HG02852 (cell line): Measurements from ENCODE around the gene NIM1K.
A peak's percentile ranks its signal among the peaks of the same experiment; 100 is the strongest.
"Not testable (repeated sequence)": the region's sequence is repeated elsewhere in the genome, so short reads cannot be mapped to it uniquely, and the experiment has no call there.

ENCODE experiments used
- ATAC-seq: cut with Tn5 transposase; IDR thresholded peaks from one replicate; pipeline ENCODE4 v1.9.1; 2021; ENCODE audit warnings: mild to moderate bottlenecking, moderate library complexity; ENCODE audit not compliant: unreplicated experiment

NIM1K gene

DNA sequence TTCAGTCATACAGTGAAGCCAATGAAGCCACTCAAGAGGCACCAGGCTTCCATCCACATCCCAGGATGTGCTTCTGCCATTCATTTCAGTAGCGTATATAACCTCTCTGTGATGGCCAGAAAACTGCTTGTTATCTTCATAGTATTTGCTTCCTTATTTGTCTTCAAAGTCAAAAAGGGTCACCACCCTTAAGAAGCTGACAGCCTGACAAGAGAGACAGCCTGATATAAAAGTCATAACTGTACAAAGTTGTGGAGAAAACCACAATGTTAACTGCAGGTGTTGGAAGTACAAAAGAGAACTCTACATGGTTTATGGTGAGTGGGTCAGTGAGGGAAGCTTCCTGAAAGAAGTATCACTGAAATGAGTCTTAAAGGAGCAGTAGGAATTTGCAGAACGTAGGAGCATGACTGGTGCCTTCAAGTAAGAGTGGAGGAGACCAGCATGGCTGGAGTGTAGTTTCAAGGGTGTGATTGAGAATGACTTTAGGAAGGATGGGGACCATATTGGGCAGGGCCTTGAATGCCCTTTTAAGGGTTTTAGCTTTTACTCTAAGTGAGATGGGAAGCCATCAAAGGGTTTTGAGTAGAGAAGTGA is 33.7 kb downstream of the NIM1K start:
- peak; percentile 67 for ATAC-seq

DNA sequence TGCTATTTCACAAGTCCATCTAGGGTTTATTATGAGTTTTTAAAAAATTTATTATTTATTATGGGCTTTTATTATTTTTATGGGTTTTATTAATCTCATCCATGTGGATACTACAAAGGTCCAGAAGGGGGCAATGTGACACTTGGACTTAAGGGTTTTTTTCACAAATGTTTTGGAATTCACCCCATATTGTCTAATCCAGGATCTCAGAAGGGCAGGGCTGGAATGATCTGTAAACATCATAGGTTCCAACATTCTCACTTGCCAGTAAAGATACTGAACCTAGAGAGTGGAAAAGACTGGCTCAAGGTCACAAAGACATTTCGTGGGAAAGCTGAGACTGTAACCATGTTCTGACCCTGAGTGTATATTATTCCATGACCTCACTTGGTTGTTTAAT is 35.6 kb downstream of the NIM1K start:
- no peak for ATAC-seq

DNA sequence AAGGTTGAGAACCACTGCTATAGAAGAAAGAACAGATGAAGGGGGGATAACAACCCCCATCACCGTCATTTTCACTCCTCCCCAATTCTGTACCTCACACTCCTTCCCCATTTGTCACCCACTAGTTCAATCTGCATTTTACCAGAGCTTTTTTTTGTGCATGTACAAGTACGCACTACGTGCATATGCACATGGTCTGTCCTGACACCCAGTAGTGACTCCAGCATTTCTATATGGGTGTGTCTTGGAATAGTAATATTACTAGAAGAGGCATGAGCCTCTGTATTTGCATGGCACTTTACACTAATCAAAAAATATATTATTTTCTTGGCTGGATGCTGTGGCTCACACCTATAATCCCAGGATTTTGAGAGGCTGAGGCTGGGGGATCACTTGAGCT is 38.7 kb downstream of the NIM1K start:
- ATAC-seq: no peak

DNA sequence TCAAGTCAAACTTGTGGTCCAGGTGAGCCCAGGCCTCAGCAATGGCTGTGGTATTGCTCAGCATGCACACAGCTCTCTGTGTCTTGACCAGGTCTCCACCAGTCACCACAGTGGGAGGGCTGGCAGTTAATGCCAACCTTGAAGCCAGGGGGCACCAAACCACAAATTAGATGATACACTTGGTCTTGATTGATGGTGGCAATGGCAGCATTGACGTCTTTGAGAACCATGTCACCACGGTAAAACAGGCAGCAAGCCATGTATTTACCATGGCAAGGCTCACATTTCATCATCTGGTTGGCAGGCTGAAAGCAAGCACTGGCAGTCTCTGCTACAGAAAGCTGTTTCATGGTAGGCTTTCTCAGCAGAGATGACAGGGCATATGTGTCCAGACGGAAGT is 40.0 kb downstream of the NIM1K start:
- no peak for ATAC-seq

DNA sequence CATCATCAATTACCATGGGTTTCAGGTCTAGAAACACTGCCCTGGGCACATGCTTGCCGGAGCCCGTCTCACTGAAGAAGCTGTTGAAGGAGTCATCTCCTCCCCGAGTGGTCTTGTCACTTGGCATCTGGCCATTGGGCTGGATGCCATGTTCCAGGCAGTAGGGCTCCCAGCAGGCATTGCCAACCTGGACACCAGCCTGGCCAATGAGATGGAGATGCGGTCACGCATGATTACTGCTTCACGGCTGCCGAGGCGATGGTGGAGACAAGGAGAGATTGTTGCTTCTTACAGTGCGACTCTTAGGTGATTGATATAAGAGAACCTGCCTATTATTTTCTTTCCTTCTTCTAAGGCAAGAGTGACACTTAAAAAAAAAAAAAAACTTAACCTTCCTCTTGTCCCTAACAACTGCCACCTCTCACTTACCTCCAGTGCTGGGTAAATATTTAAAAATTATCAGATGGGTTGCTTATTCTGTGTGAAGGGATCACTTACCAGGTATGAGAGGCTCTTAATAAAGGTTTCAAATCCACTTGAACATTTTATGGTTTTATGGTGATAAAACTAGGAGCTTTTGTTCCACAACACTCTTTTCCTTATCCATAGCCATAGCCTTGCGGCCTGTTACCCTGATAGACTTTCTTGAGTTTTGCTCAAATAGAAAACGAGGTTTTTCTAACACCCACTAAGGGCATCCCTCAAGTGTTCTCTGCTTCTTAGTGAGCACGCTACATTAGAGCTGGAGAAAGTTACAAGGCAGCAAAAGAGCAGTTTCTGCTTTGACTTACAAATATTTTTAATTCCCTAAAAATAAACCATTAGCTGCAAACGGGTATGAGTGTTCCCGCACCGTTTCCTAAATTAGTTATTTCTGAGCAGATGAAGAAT is 41.2 kb downstream of the NIM1K start:
- peak; percentile 7 for ATAC-seq

DNA sequence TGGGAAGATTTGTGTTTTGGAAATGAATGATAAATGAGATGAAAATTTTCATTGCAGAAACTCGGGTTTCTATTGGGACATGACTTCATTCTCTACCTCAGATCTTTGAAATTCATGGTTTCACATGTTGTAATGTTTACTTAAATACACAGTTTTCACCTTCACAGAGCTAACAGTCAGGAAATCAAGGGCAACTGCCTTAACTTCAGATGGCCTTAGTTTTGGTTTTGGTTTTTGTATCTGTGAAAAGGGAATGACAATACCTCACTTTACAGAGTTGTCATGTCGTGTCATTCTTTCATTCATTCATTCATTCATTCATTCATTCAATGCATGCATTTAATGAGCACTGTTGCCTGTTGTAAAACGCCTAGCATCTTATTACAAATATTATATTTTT is 41.9 kb downstream of the NIM1K start:
- ATAC-seq: peak; percentile 72

DNA sequence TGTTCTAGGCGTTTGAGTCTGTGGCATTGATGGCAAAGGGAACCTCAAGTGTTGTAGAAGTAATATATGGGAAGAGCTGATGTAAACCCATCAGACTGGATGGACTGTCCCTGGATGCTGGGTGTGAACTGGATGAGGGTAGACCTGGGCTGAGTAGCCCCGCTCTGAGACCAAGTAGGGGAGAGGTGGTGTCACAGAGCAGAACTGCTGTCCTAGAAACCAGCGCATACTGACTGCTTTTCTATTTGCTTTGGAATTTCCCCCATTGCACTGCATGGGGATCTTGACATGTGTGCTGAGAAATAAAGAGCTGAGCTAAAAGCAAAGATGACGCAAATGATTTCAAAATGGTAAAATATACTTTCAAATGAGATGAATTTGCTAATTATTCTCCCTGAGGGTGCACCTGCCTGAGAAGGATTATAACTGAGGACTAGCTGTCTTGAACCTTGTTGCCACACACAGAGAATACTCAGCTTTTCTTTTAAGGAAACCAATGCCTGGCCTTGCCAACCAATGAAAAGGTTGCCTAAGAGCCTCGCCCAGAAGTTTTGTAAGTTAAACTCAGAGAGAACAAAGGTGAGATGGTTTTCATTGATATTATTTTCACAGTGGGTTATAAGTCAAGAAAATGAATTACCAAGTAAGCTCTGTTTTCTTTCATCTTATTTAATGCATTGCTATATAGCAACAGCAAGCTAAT is 44.8 kb downstream of the NIM1K start:
- no peak for ATAC-seq

DNA sequence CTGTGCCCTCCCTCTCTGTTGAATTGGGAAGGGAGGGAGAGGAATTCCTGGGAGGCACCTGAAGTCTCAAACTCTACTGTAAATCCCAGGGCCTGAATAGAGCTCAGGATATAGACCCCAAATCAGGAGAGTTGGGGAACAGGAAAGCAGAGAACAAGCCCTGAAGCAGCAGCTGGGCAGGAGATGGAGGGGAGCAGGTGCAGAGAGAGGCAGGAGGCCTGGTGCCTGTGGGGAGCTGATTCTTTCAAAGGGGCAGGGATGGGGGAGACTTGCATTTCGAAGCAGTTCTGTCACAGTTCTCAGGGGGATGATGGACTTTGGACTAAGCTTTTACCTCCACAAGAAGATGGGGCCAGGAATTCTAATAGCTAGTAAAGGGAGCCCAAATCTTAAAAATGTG is 50.2 kb downstream of the NIM1K start:
- no peak for ATAC-seq

DNA sequence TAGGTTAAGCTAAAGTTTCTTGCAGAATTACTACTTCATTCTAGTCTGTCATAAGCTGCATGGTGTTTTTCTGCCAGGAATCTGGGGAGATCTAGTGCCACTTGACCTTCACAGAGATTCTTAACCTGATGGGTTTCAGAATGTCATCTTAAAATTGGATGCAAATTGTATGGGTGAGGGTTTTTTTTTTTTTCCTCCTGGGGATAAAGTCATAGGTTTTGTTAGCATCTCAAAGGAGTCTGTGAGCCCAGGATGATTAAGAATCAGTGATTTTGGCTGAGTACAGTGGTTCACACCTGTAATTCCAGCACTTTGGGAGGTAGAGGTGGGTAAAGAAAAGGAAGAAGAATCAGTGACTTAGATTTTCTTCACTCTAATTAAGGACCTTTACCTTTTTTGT is 51.2 kb downstream of the NIM1K start:
- no peak for ATAC-seq

DNA sequence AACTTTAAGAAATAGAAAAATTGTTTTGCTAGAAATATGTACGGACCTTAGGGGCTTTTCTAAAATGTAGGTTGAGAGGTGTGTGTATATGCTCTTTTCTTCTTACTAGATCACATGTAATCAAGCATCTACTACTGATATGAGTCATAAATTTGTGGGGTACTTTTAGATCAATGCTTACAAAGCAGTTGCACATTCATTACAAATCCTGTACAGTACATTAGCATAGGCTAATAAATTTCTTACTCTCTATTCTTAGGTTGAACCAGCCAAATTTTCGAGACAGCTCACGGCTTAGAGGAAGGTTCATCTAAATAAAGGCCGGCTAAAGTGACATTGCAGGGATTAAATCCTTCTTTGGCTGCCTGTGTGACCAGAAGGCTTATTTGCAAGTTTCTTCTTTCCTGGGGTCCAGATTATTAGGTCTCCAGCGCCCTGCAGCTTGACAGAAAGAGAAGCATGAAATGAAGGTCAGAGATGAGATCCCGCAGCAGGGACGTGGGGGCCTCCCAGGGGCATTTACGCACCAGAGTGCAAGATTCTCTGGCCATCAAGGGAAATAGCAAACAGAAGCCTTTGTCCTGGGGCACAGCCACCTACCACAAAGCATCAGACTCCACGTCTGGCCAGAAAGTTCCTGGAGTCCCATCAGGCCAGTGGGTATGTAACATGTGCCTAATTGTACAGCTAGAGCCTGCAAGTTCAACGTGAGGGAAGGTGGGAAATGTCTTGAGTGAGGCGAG is 53.0 kb downstream of the NIM1K start:
- ATAC-seq: peak; percentile 70

DNA sequence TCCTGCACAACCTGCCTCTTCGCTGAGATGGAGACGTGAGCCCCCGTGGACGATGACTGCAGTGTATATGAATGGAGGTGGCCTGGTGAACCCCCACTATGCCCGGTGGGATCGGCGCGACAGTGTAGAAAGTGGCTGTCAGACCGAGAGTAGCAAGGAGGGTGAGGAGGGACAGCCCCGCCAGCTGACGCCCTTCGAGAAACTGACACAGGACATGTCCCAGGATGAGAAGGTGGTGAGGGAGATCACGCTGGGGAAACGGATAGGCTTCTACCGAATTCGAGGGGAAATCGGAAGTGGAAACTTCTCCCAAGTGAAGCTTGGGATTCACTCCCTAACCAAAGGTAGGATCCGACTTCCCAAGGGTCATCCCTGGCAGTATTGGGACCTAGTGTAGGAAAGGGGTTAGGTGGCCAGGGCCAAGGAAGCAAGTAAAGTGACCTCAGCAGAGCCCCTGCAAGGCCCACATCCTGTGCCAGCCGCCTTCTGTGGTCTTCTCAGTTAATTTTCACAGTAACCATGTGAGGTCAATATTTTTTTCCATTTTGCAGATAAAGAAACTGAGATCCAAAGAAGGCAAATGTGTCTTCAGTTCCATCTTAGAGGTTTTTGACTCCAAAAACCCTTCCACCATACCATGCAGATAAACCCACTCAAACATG is 53.8 kb downstream of the NIM1K start:
- peak; percentile 55 for ATAC-seq

DNA sequence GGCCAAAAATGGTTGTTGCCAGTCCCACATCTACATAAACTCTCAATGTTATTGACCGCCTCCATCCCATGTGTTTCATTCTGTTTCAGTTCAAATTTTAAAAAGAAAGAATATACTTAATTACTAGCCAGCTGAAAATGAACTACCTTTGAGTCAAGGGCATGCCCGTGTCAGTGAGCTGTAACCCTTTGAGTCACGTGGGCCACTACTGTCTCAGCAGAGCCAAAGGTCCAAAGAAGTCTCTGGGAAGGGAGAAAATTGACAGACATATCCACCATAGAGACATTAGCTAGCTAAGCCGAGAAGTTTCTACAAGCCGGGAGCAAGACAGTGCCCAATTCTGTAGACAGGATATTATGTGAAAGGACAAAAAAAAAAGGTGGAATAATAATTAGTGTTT is 59.7 kb downstream of the NIM1K start:
- ATAC-seq: no peak

DNA sequence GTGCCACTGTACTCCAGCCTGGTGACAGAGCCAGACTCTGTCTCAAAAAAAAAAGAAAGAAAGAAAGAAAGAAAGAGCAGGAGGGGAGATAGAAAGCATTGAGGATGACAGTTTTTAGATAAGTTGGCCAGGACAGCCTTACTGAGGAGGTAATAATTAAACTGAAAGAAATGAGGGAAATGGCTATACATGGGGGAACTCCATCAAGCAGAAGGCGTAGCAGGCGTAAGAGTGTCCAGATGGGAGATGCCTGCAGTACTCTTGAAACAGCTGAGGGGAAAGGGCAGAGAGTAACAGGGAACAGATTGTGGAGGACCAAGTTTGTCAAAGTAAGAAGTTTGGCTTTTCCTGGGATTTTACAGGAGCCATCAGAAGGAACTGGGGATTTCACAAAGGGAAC is 63.7 kb downstream of the NIM1K start:
- ATAC-seq: peak; percentile 65

DNA sequence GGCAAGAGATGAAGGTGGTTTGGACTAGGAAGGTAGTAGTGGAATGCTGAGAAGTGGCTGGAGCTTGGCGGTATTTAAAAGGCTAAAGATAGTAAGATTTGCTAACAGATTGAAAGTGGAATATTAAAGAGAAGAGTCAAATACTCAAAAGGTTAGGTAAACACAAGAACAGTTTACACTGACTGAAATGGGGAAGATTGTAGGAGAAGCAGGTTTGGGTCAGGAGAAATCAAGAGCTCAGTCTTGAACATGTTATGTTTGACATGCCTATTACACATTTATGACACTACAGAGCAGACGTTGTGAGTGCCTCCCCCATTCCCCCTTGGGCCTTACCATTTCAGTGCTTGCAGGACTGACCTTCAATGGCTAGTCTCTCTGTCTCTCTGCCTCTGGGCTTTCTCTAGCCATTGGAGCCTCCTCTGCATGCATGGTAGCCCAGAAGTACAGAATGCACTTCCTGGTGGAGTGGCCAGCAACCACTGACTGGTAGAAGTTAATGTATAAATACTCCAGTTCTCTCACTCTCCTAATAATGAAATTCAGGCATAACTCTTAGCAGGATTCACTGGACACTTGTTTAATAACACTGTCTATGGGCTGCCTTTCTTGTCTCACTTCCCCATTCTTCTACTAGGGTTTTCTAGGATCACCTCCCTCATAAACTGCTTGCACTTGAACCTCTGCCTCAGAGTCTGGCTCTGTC is 64.4 kb downstream of the NIM1K start:
- ATAC-seq: peak; percentile 41

DNA sequence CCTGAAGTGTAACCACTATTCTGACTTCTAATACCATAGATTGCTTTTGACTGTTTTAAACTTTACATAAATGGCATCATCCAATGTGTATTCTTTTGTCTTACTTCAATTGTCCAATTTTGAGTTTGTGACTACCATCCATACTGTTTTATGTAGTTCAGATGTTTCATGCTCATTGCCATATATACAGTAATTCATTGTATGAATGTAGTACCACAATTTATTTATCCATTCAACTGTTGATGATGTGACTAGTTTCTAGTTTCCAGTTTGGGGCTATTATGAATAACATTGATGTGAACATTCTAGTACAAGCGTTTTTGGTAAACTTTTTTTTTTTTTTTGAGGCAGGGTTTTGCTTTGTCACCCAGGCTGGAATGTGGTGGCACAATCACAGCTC is 66.1 kb downstream of the NIM1K start:
- no peak for ATAC-seq

DNA sequence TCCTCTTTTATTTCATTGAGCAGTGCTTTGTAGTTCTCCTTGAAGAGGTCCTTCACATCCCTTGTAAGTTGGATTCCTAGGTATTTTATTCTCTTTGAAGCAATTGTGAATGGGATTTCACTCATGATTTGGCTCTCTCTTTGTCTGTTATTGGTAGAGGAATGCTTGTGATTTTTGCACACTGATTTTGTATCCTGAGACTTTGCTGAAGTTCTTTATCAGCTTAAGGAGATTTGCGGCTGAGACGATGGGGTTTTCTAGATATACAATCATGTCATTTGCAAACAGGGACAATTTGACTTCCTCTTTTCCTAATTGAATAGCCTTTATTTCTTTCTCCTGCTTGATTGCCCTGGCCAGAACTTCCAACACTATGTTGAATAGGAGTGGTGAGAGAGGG is 70.2 kb downstream of the NIM1K start:
- ATAC-seq: not testable (repeated sequence)

DNA sequence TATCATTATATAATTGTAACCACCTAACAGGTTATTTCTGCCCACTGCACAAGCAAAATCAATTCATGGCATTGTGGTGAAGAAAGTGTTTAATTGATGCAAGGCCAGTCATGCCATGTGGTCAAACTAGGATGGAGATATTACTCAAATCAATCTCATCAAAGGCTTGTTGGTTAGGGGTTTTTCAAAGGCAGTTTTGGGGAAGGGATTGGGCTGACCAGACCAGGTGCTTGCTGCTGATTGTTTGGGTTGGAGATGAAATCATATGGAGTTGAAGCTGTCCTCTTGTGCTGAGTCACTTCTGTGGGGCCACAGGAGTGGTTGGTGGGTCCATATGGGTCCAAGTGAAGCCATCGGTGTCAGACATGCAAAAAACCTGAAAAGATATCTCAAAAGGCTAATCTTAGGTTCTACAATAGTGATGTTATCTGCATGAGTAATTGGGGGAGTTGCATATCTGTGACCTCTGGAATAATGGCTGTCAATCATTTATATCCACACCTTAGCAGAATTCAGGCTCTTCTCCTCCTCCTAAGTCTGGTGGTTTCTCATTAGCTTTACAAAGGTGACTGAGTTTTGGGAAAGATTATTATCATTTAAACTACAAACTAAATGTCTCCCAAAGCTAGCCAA is 76.3 kb downstream of the NIM1K start:
- ATAC-seq: peak; percentile 94

DNA sequence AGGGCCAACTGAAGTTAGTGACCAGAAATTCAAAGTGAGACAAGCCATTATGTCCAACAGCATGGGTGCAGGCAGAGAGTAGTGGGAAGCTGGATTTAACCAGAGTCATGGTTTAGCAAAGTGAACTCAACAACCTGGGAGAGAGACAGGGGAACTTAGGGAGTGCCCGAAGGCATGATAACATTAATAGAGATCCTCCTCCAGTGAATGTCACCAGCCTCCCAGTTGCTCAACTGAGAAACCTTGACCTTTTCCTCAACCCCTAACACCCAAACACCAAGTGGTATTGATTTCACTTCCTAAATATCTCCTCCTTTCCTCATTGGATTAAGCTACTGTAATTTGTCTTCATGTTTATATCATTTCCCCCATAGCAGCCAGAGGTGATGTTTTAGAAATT is 78.6 kb downstream of the NIM1K start:
- no peak for ATAC-seq

DNA sequence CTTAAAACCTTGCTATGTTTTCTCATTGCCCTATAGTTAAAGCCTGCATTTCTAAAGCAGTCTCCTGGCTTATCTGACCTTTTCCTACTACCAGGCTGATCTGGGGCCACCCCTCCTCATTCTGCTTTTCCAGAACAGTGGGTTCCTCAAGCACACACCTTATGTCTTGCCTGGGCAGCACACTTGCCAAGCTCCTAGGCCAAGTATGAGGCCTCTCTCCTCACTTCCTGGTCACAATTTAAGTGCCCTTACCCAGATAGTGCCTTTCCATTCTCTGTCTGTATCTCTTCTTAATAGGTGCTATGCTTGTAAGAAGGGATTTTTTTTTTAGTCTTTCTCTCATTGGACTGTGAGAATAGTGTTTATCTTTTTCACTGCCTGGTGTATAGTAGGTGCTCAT is 81.5 kb downstream of the NIM1K start:
- no peak for ATAC-seq
